ENCODE results near the gene LAMA1. TPM values are rescaled to one million over a fixed set of nuclear protein-coding genes. Genes with fewer than 3 reads are reported as not detected.

Gene LAMA1
- polyA plus RNA-seq, 1 donor from 2014 or later = 10.3 TPM

DNA sequence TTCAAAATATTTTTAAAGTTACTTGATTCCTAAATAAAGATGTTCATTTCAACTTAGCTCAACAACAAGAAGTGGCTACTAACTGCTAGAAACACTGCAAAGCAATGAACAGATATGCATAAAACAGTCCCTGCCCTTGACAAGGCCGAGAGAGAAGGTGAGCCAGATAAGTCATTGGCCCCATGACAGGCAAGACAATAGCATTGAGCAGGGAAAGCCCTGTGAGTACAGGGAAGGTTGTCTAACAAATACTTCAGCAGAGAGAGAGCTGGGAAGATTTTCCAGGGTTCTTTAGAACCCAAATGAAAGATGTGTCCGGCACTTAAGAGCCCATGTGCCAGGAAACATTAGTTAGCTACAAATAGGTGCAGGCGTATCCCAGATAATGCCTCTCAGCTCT lies 4.7 kb downstream of the LAMA1 start:
- Histone ChIP-seq H3F3A (ENCODE audit: insufficient read depth, low read length, poor library complexity, severe bottlenecking) (no peaks in the 10 kb centered on the region), H3K36me3 (ENCODE audit: insufficient read depth, low read length) (no peaks in the 10 kb centered on the region), H2AFZ (ENCODE audit: low read depth, low read length) (no peak overlapping the region), H3K79me2 (replicated peaks; ENCODE audit: insufficient read depth, low read length) (peaks cover 41% of the 10 kb centered on the region), H3K9me2 (ENCODE audit: insufficient read depth, low read length) (no peaks in the 10 kb centered on the region), H3K9me3 (ENCODE audit: low read length) (no peaks in the 10 kb centered on the region), H3K27ac (ENCODE audit: low read length) (no peak overlapping the region), H3K9ac (ENCODE audit: low read length) (no peak overlapping the region), H4K20me1 (ENCODE audit: insufficient read depth) (no peaks in the 10 kb centered on the region), H3K4me2 (ENCODE audit: low read length) (no peak overlapping the region), H3K27me3 (ENCODE audit: insufficient read depth, low read depth, low read length) (no peaks in the 10 kb centered on the region), H3K4me3 (ENCODE audit: low read length) (no peak overlapping the region)
- TF ChIP-seq TAF1 (IDR thresholded peaks at IDR 0.05; ENCODE audit: low read depth) (no peak), EZH2 (IDR thresholded peaks at IDR 0.05; ENCODE audit: borderline replicate concordance, insufficient read depth, low read length, poor library complexity, severe bottlenecking) (no peak), EP300 (conservative IDR thresholded peaks at IDR 0.05; ENCODE audit: poor library complexity, severe bottlenecking) (no peak)
- TF ChIP-seq, protein P1, sequence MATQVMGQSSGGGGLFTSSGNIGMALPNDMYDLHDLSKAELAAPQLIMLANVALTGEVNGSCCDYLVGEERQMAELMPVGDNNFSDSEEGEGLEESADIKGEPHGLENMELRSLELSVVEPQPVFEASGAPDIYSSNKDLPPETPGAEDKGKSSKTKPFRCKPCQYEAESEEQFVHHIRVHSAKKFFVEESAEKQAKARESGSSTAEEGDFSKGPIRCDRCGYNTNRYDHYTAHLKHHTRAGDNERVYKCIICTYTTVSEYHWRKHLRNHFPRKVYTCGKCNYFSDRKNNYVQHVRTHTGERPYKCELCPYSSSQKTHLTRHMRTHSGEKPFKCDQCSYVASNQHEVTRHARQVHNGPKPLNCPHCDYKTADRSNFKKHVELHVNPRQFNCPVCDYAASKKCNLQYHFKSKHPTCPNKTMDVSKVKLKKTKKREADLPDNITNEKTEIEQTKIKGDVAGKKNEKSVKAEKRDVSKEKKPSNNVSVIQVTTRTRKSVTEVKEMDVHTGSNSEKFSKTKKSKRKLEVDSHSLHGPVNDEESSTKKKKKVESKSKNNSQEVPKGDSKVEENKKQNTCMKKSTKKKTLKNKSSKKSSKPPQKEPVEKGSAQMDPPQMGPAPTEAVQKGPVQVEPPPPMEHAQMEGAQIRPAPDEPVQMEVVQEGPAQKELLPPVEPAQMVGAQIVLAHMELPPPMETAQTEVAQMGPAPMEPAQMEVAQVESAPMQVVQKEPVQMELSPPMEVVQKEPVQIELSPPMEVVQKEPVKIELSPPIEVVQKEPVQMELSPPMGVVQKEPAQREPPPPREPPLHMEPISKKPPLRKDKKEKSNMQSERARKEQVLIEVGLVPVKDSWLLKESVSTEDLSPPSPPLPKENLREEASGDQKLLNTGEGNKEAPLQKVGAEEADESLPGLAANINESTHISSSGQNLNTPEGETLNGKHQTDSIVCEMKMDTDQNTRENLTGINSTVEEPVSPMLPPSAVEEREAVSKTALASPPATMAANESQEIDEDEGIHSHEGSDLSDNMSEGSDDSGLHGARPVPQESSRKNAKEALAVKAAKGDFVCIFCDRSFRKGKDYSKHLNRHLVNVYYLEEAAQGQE (IDR thresholded peaks at IDR 0.05; ENCODE audit: borderline replicate concordance) = no peak
- TF ChIP-seq, protein P2, sequence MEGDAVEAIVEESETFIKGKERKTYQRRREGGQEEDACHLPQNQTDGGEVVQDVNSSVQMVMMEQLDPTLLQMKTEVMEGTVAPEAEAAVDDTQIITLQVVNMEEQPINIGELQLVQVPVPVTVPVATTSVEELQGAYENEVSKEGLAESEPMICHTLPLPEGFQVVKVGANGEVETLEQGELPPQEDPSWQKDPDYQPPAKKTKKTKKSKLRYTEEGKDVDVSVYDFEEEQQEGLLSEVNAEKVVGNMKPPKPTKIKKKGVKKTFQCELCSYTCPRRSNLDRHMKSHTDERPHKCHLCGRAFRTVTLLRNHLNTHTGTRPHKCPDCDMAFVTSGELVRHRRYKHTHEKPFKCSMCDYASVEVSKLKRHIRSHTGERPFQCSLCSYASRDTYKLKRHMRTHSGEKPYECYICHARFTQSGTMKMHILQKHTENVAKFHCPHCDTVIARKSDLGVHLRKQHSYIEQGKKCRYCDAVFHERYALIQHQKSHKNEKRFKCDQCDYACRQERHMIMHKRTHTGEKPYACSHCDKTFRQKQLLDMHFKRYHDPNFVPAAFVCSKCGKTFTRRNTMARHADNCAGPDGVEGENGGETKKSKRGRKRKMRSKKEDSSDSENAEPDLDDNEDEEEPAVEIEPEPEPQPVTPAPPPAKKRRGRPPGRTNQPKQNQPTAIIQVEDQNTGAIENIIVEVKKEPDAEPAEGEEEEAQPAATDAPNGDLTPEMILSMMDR (IDR thresholded peaks at IDR 0.05; ENCODE audit: poor library complexity, severe bottlenecking) = no peak

DNA sequence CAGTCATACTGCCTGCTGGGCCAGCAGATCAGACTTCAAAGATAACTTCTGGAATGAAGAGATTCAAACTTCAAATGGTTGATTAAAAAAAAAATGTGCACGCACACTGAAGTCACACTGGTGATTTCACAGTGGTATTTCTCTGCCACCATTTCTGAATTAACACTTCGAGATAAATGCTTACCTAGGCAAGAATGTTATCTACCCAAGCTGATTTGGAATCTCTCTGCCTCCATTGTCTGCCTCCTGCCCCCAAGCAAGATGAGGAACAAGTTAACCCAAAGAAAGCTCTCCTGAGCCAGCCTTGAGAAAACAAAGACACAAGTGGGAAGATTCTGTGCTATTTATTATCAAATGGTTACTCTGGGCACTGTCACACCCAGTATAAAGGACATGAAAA lies 6.5 kb downstream of the LAMA1 start:
- peaks cover 41% of the 10 kb centered on the region for H3K79me2 ChIP-seq (replicated peaks; ENCODE audit: insufficient read depth, low read length)
- no peaks in the 10 kb centered on the region for H3K9me2 ChIP-seq (ENCODE audit: insufficient read depth, low read length)
- H3K36me3 ChIP-seq (ENCODE audit: insufficient read depth, low read length) = no peaks in the 10 kb centered on the region
- H4K20me1 ChIP-seq (ENCODE audit: insufficient read depth) = no peaks in the 10 kb centered on the region
- H2AFZ ChIP-seq (ENCODE audit: low read depth, low read length) = no peak overlapping the region
- H3K4me2 ChIP-seq (ENCODE audit: low read length) = no peak overlapping the region
- H3K4me3 ChIP-seq (ENCODE audit: low read length) = no peak overlapping the region
- no peaks in the 10 kb centered on the region for H3F3A ChIP-seq (ENCODE audit: insufficient read depth, low read length, poor library complexity, severe bottlenecking)
- H3K27me3 ChIP-seq (ENCODE audit: insufficient read depth, low read depth, low read length) = no peaks in the 10 kb centered on the region
- no peak overlapping the region for H3K9ac ChIP-seq (ENCODE audit: low read length)
- H3K27ac ChIP-seq (ENCODE audit: low read length) = no peak overlapping the region
- H3K9me3 ChIP-seq (ENCODE audit: low read length) = no peaks in the 10 kb centered on the region
- TF ChIP-seq RAD21 (conservative IDR thresholded peaks at IDR 0.05) = no peak
- TF ChIP-seq SMC3 (conservative IDR thresholded peaks at IDR 0.05; ENCODE audit: poor library complexity) = no peak
- TF ChIP-seq, protein P1 (IDR thresholded peaks at IDR 0.05; ENCODE audit: borderline replicate concordance) = no peak
- TF ChIP-seq POLR2AphosphoS5 (IDR thresholded peaks at IDR 0.05) = no peak
- no peak for TF ChIP-seq MXI1 (conservative IDR thresholded peaks at IDR 0.05; ENCODE audit: poor library complexity, severe bottlenecking)
- no peak for TF ChIP-seq TAF1 (IDR thresholded peaks at IDR 0.05; ENCODE audit: low read depth)
- TF ChIP-seq EZH2 (IDR thresholded peaks at IDR 0.05; ENCODE audit: borderline replicate concordance, insufficient read depth, low read length, poor library complexity, severe bottlenecking) = no peak
- TF ChIP-seq, protein P2 (IDR thresholded peaks at IDR 0.05; ENCODE audit: poor library complexity, severe bottlenecking) = no peak
- TF ChIP-seq EP300 (conservative IDR thresholded peaks at IDR 0.05; ENCODE audit: poor library complexity, severe bottlenecking) = no peak

Measured in neural cell (in vitro differentiated cells).